OCI-LY7 (cell line): Measurements from ENCODE around the gene NINJ2.

Experiments
- CTCF ChIP-seq: fragments of 200-600 bp; sonication (generic); conservative IDR thresholded peaks from 2 replicates; pipeline ENCODE4 v1.5.1; 2014; ENCODE audit warnings: mild to moderate bottlenecking, antibody characterized with exemption, low read length, moderate library complexity, mixed read lengths
- EZH2phosphoT487 ChIP-seq: fragments of 200-600 bp; sonication (generic); IDR thresholded peaks from 2 replicates; pipeline ENCODE4 v1.6.1; 2018; ENCODE audit warnings: low read depth, borderline replicate concordance, mild to moderate bottlenecking, mixed run types, antibody characterized with exemption, low read length, moderate library complexity, mixed read lengths

GRCh38 chr12:568486-568885 lies 94.8 kb downstream of the NINJ2 start:
- no peak for TF ChIP-seq CTCF
- TF ChIP-seq EZH2phosphoT487: no peak
